ENCODE results near the gene COL18A1. TPM values are rescaled to one million over a fixed set of nuclear protein-coding genes. Genes with fewer than 3 reads are reported as not detected.

The COL18A1 gene
- total and polyA plus RNA-seq, 8 donors = 38.7 to 301 (median 77.8) TPM

DNA sequence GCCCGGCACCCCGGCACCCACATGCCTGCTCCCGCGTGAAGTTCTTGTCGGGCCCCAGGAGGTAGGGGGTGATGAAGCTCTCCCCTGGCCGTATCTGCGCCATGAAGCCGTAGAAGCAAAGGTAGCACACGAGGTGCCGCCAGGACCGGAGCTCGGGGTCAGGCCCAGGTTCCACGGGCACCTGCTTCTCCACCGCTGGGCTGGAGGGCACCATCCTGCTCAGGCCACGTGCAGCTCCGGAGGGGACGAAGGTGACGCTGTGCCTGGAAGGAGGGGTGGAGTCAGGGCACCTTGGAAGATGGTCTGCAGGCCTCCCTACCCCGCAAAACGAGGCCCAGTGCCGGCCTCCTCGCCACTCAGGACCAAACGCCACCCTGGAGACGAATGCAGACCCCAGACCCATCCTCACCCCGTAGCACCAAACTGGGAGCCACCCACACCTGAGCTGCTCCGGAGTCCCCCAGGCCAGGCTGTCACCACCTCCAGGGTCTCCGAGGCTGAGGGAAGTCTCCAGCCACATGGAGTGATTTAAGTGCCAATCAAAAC lies 132.9 kb downstream of the COL18A1 start:
- Histone ChIP-seq H3K27ac (no peak overlapping the region), H3K27me3 (no peaks in the 10 kb centered on the region), H3K36me3 (no peaks in the 10 kb centered on the region), H3K4me1 (no peaks in the 10 kb centered on the region), H3K4me3 (no peak overlapping the region), H3K9me3 (no peaks in the 10 kb centered on the region)
- no peak for TF ChIP-seq CTCF (IDR thresholded peaks at IDR 0.05)
- no peak for FAIRE-seq
- DNase-seq = peak in 2 of 6 donors; percentile 14 to 51
- intact Hi-C loops (cut with DNase I) = no loop called here
- no peak for ATAC-seq
- WGBS, 2 donors = 91% methylated on average over 27 of the region's 27 CpGs

DNA sequence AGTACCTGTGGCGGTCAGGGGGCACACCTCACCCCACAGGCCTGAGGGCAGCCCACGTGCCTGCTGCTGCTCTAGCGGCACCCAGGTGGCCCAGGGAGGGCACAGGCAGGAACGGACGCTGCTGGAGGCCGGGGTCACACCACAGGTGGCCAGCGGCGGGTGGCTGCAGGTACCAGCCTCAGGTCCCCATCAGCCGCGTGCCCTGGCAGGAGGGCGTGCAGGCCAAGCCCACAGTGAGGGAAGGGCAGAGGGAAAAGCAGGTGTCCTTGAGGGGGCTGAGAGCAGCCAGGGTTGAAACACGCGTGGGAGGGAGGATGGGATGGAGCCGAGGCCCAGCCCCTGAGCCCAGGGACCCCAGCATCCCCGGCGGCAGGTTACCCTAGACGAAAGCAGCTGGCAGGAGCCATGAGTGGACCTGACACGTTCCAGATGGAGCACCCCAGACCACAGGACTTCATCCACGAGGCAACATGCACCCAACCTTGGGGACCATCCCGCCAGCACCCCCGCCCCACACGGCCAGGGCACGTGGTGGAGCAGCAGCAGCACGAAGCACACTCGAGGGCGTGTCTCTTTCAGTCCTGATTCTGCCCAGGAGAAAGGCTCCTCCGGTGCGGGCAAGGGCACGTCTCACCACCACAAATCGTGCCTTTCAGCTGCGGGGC lies 133.5 kb downstream of the COL18A1 start:
- Histone ChIP-seq H3K9me3 (no peaks in the 10 kb centered on the region), H3K36me3 (no peaks in the 10 kb centered on the region), H3K27ac (no peak overlapping the region), H3K4me1 (no peaks in the 10 kb centered on the region), H3K27me3 (no peaks in the 10 kb centered on the region), H3K4me3 (no peak overlapping the region)
- DNase-seq = peak in 3 of 6 donors; percentile 8 to 58 (median 49)
- intact Hi-C loops (cut with DNase I) = no loop called here
- ATAC-seq = no peak
- FAIRE-seq = no peak
- no peak for TF ChIP-seq CTCF (IDR thresholded peaks at IDR 0.05)
- WGBS, 2 donors = 91 to 92% methylated on average over 30 to 31 of the region's 31 CpGs

- intact Hi-C loops (cut with DNase I) = no loop called here
- no peak overlapping the region for H3K27ac ChIP-seq
- no peaks in the 10 kb centered on the region for H3K27me3 ChIP-seq
- FAIRE-seq = no peak
- TF ChIP-seq CTCF (IDR thresholded peaks at IDR 0.05) = no peak
- H3K36me3 ChIP-seq = no peaks in the 10 kb centered on the region
- no peak for ATAC-seq
- H3K9me3 ChIP-seq = no peaks in the 10 kb centered on the region
- 74% methylated on average over 17 of the region's 17 CpGs for WGBS, 2 donors
- DNase-seq = peak in 4 of 6 donors; percentile 12 to 60 (median 36)
- H3K4me3 ChIP-seq = no peak overlapping the region
- no peaks in the 10 kb centered on the region for H3K4me1 ChIP-seq
Measured at GRCh38 chr21:45539046-45539795, 134.3 kb downstream of the COL18A1 start.

GRCh38 chr21:45539796-45540600 lies 135.0 kb downstream of the COL18A1 start:
- ATAC-seq (no peak), FAIRE-seq (no peak), DNase-seq (peak in 4 of 6 donors; percentile 1 to 62 (median 32))
- Histone ChIP-seq H3K4me1 (no peaks in the 10 kb centered on the region), H3K9me3 (no peaks in the 10 kb centered on the region), H3K4me3 (no peak overlapping the region), H3K36me3 (no peaks in the 10 kb centered on the region), H3K27ac (no peak overlapping the region), H3K27me3 (no peaks in the 10 kb centered on the region)
- intact Hi-C loops (cut with DNase I) = no loop called here
- 92% methylated on average over 24 of the region's 24 CpGs for WGBS, 2 donors
- TF ChIP-seq CTCF (IDR thresholded peaks at IDR 0.05) = no peak
